Stimulated activated memory B cell treated with anti-CD40 and anti-IgM and Interleukin-4, amounts not matched to agents 10 μg/mL and 1 μg/mL and 100 μg/mL, for 72 hours (primary cell): ENCODE results near the gene MBD3.
A peak's percentile ranks its signal among the peaks of the same experiment; 100 is the strongest.

Experiments
- ATAC-seq: fragments of 150-1000 bp; cut with Tn5 transposase; 2 replicates; pipeline ENCODE4 v1.10.0; 2021
- H3K27ac Mint-ChIP-seq: one replicate; pipeline ENCODE4 v1.8.0; 2022; ENCODE audit warnings: mild to moderate bottlenecking, mixed read lengths
- H3K27me3 Mint-ChIP-seq: one replicate; pipeline ENCODE4 v1.8.0; 2022; ENCODE audit warnings: mixed read lengths
- H3K36me3 Mint-ChIP-seq: one replicate; pipeline ENCODE4 v1.8.0; 2022; ENCODE audit warnings: mixed read lengths
- H3K4me1 Mint-ChIP-seq: one replicate; pipeline ENCODE4 v1.8.0; 2022; ENCODE audit warnings: mixed read lengths
- H3K4me3 Mint-ChIP-seq: one replicate; pipeline ENCODE4 v1.8.0; 2022; ENCODE audit warnings: mild to moderate bottlenecking, moderate library complexity, mixed read lengths
- H3K9me3 Mint-ChIP-seq: one replicate; pipeline ENCODE4 v1.8.0; 2022; ENCODE audit warnings: mixed read lengths

The MBD3 gene

GRCh38 chr19:1575323-1576241 is 17.1 kb downstream of the MBD3 start:
- ATAC-seq: peak; percentile 10
- peaks cover 3% of the 10 kb centered on the region for H3K27me3 Mint-ChIP-seq
- no peaks in the 10 kb centered on the region for H3K9me3 Mint-ChIP-seq
- peak overlapping the region; percentile 2 for H3K27ac Mint-ChIP-seq
- H3K4me3 Mint-ChIP-seq: no peak overlapping the region
- H3K36me3 Mint-ChIP-seq: peaks cover 28% of the 10 kb centered on the region
- H3K4me1 Mint-ChIP-seq: peaks cover 13% of the 10 kb centered on the region

DNA sequence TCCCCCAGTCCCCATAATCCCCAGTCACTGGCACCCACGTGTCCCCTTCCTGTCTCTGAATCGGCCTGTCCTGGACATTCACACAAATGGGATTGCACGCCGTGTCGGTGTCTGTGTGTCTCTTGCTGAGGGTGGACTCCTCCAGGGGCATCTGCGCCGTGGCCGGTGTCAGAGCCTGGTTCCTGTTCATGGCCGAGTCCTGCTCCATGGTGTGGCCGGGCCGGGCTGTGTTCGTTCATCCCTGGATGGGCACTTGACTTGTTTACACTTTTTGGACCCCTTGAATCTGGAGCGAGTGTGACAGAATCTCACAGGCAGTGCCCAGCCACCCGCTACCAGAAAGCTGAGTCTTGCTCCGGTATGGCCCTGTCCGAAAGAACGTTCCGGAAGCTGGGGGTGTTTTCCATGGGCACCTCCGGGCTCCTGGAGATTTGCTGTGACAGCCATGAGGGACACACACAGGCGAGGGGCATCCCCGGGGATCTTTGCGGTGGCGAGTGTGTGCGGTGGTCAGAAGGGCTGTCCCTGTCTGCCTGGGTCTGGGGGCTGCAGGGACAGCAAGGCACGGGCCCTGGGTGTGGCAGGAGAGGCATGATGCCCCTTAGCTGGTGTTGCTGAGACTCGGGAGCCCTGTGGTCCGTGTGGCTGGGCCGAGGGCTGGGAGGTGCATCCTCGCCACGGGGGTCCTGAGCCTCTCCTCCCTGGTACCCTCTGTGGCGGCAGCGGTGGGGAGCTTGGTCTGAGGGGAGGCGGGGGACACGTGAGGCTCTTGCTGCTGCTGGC is 18.1 kb downstream of the MBD3 start:
- peaks cover 23% of the 10 kb centered on the region for H3K4me1 Mint-ChIP-seq
- no peak overlapping the region for H3K4me3 Mint-ChIP-seq
- peaks cover 18% of the 10 kb centered on the region for H3K36me3 Mint-ChIP-seq

DNA sequence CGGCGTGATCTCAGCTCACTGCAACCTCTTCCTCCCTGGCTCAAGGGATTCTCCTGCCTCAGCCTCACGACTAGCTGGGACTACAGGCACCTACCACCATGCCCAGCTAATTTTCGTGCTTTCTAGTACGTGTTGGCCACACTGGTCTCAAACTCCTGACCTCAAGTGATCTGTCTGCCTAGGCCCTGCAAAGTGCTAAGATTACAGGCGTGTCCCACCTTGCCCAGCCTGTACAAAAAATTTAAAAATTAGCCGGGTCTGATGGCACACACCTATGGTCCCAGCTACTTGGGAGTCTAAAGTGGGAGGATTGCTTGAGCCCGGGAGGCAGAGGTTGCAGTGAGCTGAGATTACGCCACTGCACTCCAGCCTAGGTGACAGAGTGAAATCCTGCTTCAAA is 19.9 kb downstream of the MBD3 start:
- no peaks in the 10 kb centered on the region for H3K9me3 Mint-ChIP-seq
- H3K36me3 Mint-ChIP-seq: peaks cover 6% of the 10 kb centered on the region
- no peak overlapping the region for H3K4me3 Mint-ChIP-seq
- no peak overlapping the region for H3K27ac Mint-ChIP-seq
- no peak for ATAC-seq
- H3K27me3 Mint-ChIP-seq: peaks cover 21% of the 10 kb centered on the region
- H3K4me1 Mint-ChIP-seq: peaks cover 32% of the 10 kb centered on the region

More for the DNA sequence above, 18.1 kb downstream of the MBD3 start:
- H3K9me3 Mint-ChIP-seq: no peaks in the 10 kb centered on the region
- H3K27ac Mint-ChIP-seq: no peak overlapping the region
- ATAC-seq: no peak
- H3K27me3 Mint-ChIP-seq: peaks cover 13% of the 10 kb centered on the region

DNA sequence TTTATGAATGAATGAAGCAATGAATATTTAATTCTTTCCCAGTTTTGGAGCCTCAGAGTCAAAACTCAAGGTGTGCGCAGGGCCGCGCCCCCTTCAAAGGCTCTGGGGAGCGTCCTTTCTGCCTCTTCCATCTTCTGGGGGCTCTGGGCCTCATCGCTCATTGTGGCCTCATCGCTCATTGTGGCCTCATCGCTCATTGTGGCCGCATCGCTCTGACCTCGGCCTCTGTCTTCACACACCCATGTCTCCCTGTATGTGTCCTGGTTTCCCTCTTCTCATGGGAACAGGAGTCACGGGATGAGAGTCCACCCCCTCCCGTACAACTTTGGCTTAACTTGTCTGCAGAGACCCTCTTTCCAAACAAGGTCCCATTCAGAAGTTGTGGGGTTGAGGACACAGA is 21.3 kb downstream of the MBD3 start:
- Mint-ChIP-seq H3K9me3 (no peaks in the 10 kb centered on the region), H3K36me3 (peaks cover 6% of the 10 kb centered on the region), H3K27me3 (peaks cover 21% of the 10 kb centered on the region), H3K4me3 (no peak overlapping the region), H3K27ac (no peak overlapping the region), H3K4me1 (peaks cover 32% of the 10 kb centered on the region)
- no peak for ATAC-seq

DNA sequence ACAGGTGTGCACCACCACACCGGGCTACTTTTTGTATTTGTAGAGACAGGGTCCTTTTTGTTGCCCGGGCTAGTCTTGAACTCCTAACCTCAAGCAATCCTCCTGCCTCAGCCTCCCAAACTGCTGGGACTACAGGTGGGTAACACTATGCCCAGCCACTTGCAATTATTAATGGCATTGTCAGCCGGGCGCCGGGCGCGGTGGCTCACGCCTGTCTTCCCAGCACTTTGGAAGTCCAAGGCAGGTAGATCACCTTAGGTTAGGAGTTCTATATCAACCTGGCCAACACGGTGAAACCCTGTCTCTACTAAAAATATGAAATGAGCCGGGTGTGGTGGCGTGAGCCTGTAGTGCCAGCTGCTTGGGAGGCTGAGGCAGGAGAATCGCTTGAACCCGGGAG is 21.8 kb downstream of the MBD3 start:
- H3K27ac Mint-ChIP-seq: no peak overlapping the region
- peaks cover 29% of the 10 kb centered on the region for H3K4me1 Mint-ChIP-seq
- H3K36me3 Mint-ChIP-seq: peaks cover 3% of the 10 kb centered on the region
- ATAC-seq: no peak
- peaks cover 21% of the 10 kb centered on the region for H3K27me3 Mint-ChIP-seq
- no peaks in the 10 kb centered on the region for H3K9me3 Mint-ChIP-seq
- H3K4me3 Mint-ChIP-seq: no peak overlapping the region

GRCh38 chr19:1569997-1570396 is 22.7 kb downstream of the MBD3 start:
- H3K36me3 Mint-ChIP-seq: no peaks in the 10 kb centered on the region
- ATAC-seq: no peak
- H3K4me3 Mint-ChIP-seq: peak overlapping the region; percentile 60
- H3K27ac Mint-ChIP-seq: peak overlapping the region; percentile 25
- peaks cover 23% of the 10 kb centered on the region for H3K4me1 Mint-ChIP-seq
- H3K9me3 Mint-ChIP-seq: no peaks in the 10 kb centered on the region
- peaks cover 21% of the 10 kb centered on the region for H3K27me3 Mint-ChIP-seq

GRCh38 chr19:1568320-1569019 is 24.2 kb downstream of the MBD3 start, which contains the start of gene MEX3D:
MEX3D (minus strand) TSS chr19:1568325; CDS start chr19:1568058, 267 bp downstream.
- H3K27ac Mint-ChIP-seq: no peak within 1 kb of the TSS

GRCh38 chr19:1567848-1568227 is 24.8 kb downstream of the MBD3 start:
- H3K4me1 Mint-ChIP-seq: peaks cover 21% of the 10 kb centered on the region
- no peaks in the 10 kb centered on the region for H3K36me3 Mint-ChIP-seq
- H3K4me3 Mint-ChIP-seq: no peak overlapping the region
- no peaks in the 10 kb centered on the region for H3K9me3 Mint-ChIP-seq
- no peak overlapping the region for H3K27ac Mint-ChIP-seq
- peaks cover 21% of the 10 kb centered on the region for H3K27me3 Mint-ChIP-seq
- ATAC-seq: no peak

More at GRCh38 chr19:1568320-1569019, 24.2 kb downstream of the MBD3 start, which contains the start of gene MEX3D:
- no peaks in the 10 kb centered on the region for H3K36me3 Mint-ChIP-seq
- peaks cover 21% of the 10 kb centered on the region for H3K4me1 Mint-ChIP-seq
- H3K4me3 Mint-ChIP-seq: peak within 1 kb of the TSS; percentile 64
- ATAC-seq: peak; percentile 87
- H3K27me3 Mint-ChIP-seq: peaks cover 21% of the 10 kb centered on the region
- H3K9me3 Mint-ChIP-seq: no peaks in the 10 kb centered on the region

DNA sequence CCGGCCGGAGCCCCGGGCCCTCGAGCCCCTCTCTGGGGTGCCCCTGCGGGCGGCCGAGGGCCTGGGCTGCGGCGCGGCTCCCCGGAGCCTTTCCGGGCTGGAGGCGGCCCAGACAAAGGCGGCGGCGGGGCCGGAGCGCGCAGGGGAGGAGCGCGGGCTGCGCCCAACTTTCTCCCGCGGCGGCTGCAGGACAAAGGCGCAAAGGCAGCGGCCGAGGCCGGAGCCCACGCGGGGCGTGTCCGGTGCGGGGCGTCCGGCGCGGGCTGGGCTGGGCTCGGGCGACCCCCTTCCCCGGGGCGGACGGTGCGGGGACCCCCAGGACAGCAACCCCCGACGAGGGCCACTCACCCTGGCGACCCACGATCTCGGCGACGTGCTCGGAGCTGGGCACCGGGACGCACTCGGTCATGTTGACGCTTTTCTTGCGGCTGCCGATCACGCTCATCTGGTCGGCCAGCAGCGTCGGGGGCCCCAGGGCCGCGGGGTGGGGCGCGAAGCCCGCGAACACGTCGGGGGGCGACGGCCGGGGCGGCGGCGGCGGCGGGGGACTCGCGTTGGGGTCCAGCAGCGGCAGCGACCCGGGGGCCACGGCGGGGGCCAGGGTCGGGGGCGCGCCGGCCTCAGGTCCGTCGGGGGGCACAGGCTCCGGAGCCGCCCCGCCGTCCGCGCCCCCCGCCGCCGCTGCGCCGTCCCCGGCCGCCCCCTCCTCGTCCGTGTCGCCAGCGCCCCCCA is 25.4 kb downstream of the MBD3 start:
- peak; percentile 28 for ATAC-seq
- no peaks in the 10 kb centered on the region for H3K9me3 Mint-ChIP-seq
- no peak overlapping the region for H3K27ac Mint-ChIP-seq
- H3K4me1 Mint-ChIP-seq: peaks cover 21% of the 10 kb centered on the region
- H3K27me3 Mint-ChIP-seq: peaks cover 21% of the 10 kb centered on the region
- peak overlapping the region; percentile 48 for H3K4me3 Mint-ChIP-seq
- H3K36me3 Mint-ChIP-seq: no peaks in the 10 kb centered on the region

GRCh38 chr19:1566392-1567115 is 26.1 kb downstream of the MBD3 start:
- Mint-ChIP-seq H3K36me3 (no peaks in the 10 kb centered on the region), H3K27ac (no peak overlapping the region), H3K9me3 (no peaks in the 10 kb centered on the region), H3K4me1 (peaks cover 21% of the 10 kb centered on the region), H3K27me3 (peaks cover 21% of the 10 kb centered on the region), H3K4me3 (no peak overlapping the region)
- peak; percentile 6 for ATAC-seq

DNA sequence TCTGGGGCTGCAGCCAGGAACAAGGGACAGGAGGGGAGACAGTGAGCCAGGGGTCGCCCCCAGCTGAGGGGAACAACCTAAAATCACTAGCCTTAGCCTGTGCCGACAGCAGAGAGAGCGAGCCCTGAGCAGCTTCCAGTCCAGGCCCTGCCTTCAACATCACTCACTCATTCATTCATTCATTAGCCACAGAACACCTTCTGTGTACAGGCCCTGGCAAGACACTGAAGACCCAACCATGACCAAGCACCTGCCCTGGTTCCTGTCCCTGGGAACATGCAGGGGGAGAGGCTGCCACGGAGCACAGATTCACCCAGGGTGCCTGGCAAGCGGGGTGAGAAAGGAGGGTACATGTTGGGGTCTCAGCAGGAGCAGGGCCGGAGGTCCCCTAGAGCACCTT is 29.4 kb downstream of the MBD3 start:
- no peak overlapping the region for H3K27ac Mint-ChIP-seq
- no peaks in the 10 kb centered on the region for H3K4me1 Mint-ChIP-seq
- no peaks in the 10 kb centered on the region for H3K27me3 Mint-ChIP-seq
- ATAC-seq: no peak
- H3K36me3 Mint-ChIP-seq: no peaks in the 10 kb centered on the region
- no peak overlapping the region for H3K4me3 Mint-ChIP-seq
- H3K9me3 Mint-ChIP-seq: no peaks in the 10 kb centered on the region

- ATAC-seq: no peak
- no peaks in the 10 kb centered on the region for H3K9me3 Mint-ChIP-seq
- H3K27me3 Mint-ChIP-seq: no peaks in the 10 kb centered on the region
- no peaks in the 10 kb centered on the region for H3K36me3 Mint-ChIP-seq
- H3K4me1 Mint-ChIP-seq: no peaks in the 10 kb centered on the region
- H3K27ac Mint-ChIP-seq: no peak overlapping the region
- no peak overlapping the region for H3K4me3 Mint-ChIP-seq
Measured at GRCh38 chr19:1561236-1561842, 31.3 kb downstream of the MBD3 start.

DNA sequence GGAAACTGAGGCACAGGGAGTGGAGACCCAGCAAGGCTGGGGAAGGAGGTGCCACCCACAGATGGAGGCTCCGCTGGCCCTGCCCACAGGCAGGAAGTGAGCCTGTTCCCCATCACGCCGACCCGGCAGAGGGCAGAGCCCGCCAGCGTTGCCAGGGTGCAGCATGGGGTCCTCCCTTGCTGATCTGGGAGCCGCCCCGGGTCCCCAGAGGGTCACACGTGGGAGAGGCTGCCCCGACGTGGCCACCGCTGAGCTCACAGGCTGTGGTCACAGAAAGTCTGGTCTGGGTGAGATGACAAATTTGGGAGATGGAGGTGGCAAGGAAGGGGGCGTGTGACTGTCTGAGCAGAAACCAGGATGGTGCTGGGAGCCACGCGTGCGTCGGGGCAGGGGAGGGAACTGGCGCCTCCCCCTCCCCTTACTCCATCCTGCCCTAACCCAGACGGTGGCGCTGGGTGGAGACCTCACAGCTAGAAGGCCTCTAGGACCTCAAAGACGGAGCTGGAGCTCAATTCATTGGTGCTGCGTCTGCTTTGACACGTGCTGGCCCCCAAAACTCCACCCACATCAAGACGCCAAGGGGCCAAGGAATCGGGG is 32.3 kb downstream of the MBD3 start:
- no peaks in the 10 kb centered on the region for H3K36me3 Mint-ChIP-seq
- H3K27me3 Mint-ChIP-seq: no peaks in the 10 kb centered on the region
- ATAC-seq: no peak
- no peaks in the 10 kb centered on the region for H3K9me3 Mint-ChIP-seq
- H3K4me1 Mint-ChIP-seq: no peaks in the 10 kb centered on the region
- H3K4me3 Mint-ChIP-seq: no peak overlapping the region
- H3K27ac Mint-ChIP-seq: no peak overlapping the region
